K562 (cell line): ENCODE results near the gene SNAPC5. TPM values are rescaled to one million over a fixed set of nuclear protein-coding genes. Genes with fewer than 3 reads are reported as not detected.

Source experiments
- ARNT ChIP-seq, 2 experiments: fragments of 450-650 bp; IDR thresholded peaks; 2 replicates each; pipeline ENCODE4 v1.6.1; 2016; ENCODE audit warnings: mild to moderate bottlenecking in 1 of 2
- BCOR ChIP-seq: fragments of 450-650 bp; IDR thresholded peaks from 2 replicates; pipeline ENCODE4 v1.6.1; 2016
- CBX8 ChIP-seq: fragments of 200-600 bp; sonication (generic); IDR thresholded peaks from 2 replicates; pipeline ENCODE4 v1.6.1; 2012; ENCODE audit warnings: borderline replicate concordance, mixed run types, low read depth, mild to moderate bottlenecking, moderate library complexity, mixed read lengths, low read length, control low read depth, inconsistent platforms; ENCODE audit not compliant: poor library complexity, severe bottlenecking; ENCODE audit errors: extremely low read depth
- CC2D1A ChIP-seq: fragments of 450-650 bp; IDR thresholded peaks from 2 replicates; pipeline ENCODE4 v1.6.1; 2017; ENCODE audit warnings: mild to moderate bottlenecking
- CREM ChIP-seq: IDR thresholded peaks from 2 replicates; pipeline ENCODE4 v1.6.1; 2014; ENCODE audit warnings: antibody characterized with exemption, low read depth
- ETV1 ChIP-seq: fragments of 450-650 bp; conservative IDR thresholded peaks from 2 replicates; pipeline ENCODE4 v1.6.1; 2016; ENCODE audit warnings: missing genetic modification characterization, control low read depth, low read depth, missing compliant biosample characterization
- FOSL1 ChIP-seq: fragments of 200-800 bp; sonication (Bioruptor generic); conservative IDR thresholded peaks from 2 replicates; pipeline ENCODE4 v1.6.1; 2016; ENCODE audit warnings: missing genetic modification characterization, missing compliant biosample characterization
- HMGXB4 ChIP-seq: sonication (generic); formaldehyde crosslinking; IDR thresholded peaks from 2 replicates; pipeline ENCODE4 v1.8.1; 2023; ENCODE audit warnings: mild to moderate bottlenecking, missing genetic modification reagents
- MCM5 ChIP-seq: fragments of 450-650 bp; IDR thresholded peaks from 2 replicates; pipeline ENCODE4 v1.6.1; 2016; ENCODE audit warnings: low read depth
- MLX ChIP-seq, 2 experiments: fragments of 450-650 bp in 1 of 2; sonication (generic) in 1 of 2; formaldehyde crosslinking; conservative IDR thresholded peaks; 2 replicates each; pipeline versions ENCODE4 v1.4.0 to v1.8.1; 2020 to 2022; ENCODE audit warnings: mild to moderate bottlenecking in 1 of 2, missing genetic modification reagents in 1 of 2
- MXI1 ChIP-seq: IDR thresholded peaks from 2 replicates; pipeline ENCODE4 v1.6.1; 2011; ENCODE audit warnings: low read depth, mild to moderate bottlenecking, improper control_type of control experiment, low read length
- NCOA1 ChIP-seq: fragments of 450-650 bp; IDR thresholded peaks from 2 replicates; pipeline ENCODE4 v1.6.1; 2016; ENCODE audit warnings: low read depth
- PHB2 ChIP-seq: fragments of 450-650 bp; IDR thresholded peaks from 2 replicates; pipeline ENCODE4 v1.6.1; 2017; ENCODE audit warnings: low read depth
- POLR2H ChIP-seq: IDR thresholded peaks from 2 replicates; pipeline ENCODE4 v1.6.1; 2016; ENCODE audit warnings: missing genetic modification characterization, low read depth, mild to moderate bottlenecking, control low read depth, missing compliant biosample characterization, moderate library complexity
- RAD51 ChIP-seq: fragments of 450-650 bp; IDR thresholded peaks from 2 replicates; pipeline ENCODE4 v1.7.1; 2016; ENCODE audit warnings: low read depth, mild to moderate bottlenecking, borderline replicate concordance
- SIRT6 ChIP-seq: IDR thresholded peaks from one replicate; pipeline ENCODE4 v1.6.1; 2012; ENCODE audit warnings: low read depth, mild to moderate bottlenecking, control low read depth, inconsistent platforms, low read length, moderate library complexity
- SMAD4 ChIP-seq: fragments of 250-450 bp; sonication (Bioruptor Pico); conservative IDR thresholded peaks from 2 replicates; pipeline ENCODE4 v1.8.0; 2021; ENCODE audit warnings: inconsistent platforms, mild to moderate bottlenecking, moderate library complexity
- SPI1 ChIP-seq: IDR thresholded peaks from 2 replicates; pipeline ENCODE4 v1.6.1; 2011; ENCODE audit warnings: low read depth, low read length, control low read depth, borderline replicate concordance
- U2AF1 ChIP-seq: fragments of 200-400 bp; formaldehyde crosslinking; optimal IDR thresholded peaks from 2 replicates; pipeline ENCODE3; 2017; ENCODE audit warnings: mild to moderate bottlenecking, low read depth, low read length, moderate library complexity
- ZBTB17 ChIP-seq: fragments of 450-650 bp; formaldehyde crosslinking; IDR thresholded peaks from 2 replicates; pipeline ENCODE4 v1.4.0; 2020; ENCODE audit warnings: mild to moderate bottlenecking
- ZBTB7A ChIP-seq: IDR thresholded peaks from 2 replicates; pipeline ENCODE4 v1.6.1; 2011; ENCODE audit warnings: low read depth, mild to moderate bottlenecking, low read length, moderate library complexity, borderline replicate concordance; ENCODE audit not compliant: control insufficient read depth
- ZNF263 ChIP-seq: sonication (generic); formaldehyde crosslinking; IDR thresholded peaks from 2 replicates; pipeline ENCODE4 v1.8.0; 2022; ENCODE audit warnings: mild to moderate bottlenecking, missing genetic modification reagents, borderline replicate concordance
- ZNF445 ChIP-seq: fragments of 250-450 bp; sonication (Bioruptor Pico); IDR thresholded peaks from 2 replicates; pipeline ENCODE4 v1.4.0; 2020; ENCODE audit warnings: low read depth, mild to moderate bottlenecking, moderate library complexity
- polyA plus RNA-seq, 8 experiments: library from polyadenylated mRNA; depleted of rRNA in 4 of 8; stranded (reverse) in 5 of 8; unstranded in 3 of 8; fragments of >200 nt; fragmentation: Nextera tagmentation in 2 of 8; fragmentation: Illumina TruSeq in 1 of 8; extraction: Ambion mirVana in 2 of 8; extraction: Trizol in 1 of 8; gene quantifications; 2 replicates each; pipeline versions ENCODE4 v1.2.1 to v1.2.3, GENCODE V29; 2011 to 2014; ENCODE audit warnings: inconsistent platforms in 1 of 8, missing spikeins in 1 of 8
- total RNA-seq, 7 experiments: library from RNA; depleted of rRNA in 6 of 7; stranded (reverse); fragments of >200 nt in 6 of 7; fragmentation: Illumina TruSeq in 2 of 7; extraction: Trizol in 2 of 7; gene quantifications; 2 replicates each; pipeline versions ENCODE4 v1.2.1 to v1.2.3, GENCODE V29; 2011 to 2021; ENCODE audit warnings: low replicate concordance in 1 of 7

Gene SNAPC5
- total and polyA plus RNA-seq, 9 of the 15 experiments (the other 6 are each of a cell fraction or from before 2014, with no cell fraction given): 52.8 to 155 (median 96.5) TPM

GRCh38 chr15:66504563-66505429 is 7.2 kb upstream of the SNAPC5 start, which contains the start of the genes RPL4 and ZWILCH (continued):
- TF ChIP-seq CREM: peak; percentile 74; the same call in 1 of the 2 replicates
- TF ChIP-seq BCOR: peak; percentile 65
- peak; percentile 61; the same call in 1 of the 2 replicates for TF ChIP-seq CC2D1A
- 0 out of 2 replicates have a peak, but pooled peaks have one; percentile 21 for TF ChIP-seq ZBTB7A
- peak; percentile 45; the same call in 1 of the 2 replicates for TF ChIP-seq HMGXB4 (CRISPR knock-in tag)
- TF ChIP-seq FOSL1: peak; percentile 28; the same call in 1 of the 2 replicates
- TF ChIP-seq SPI1: peak; percentile 89
- peak in 1 of 2 experiments; percentile 69; a peak in 1 of 4 replicates for TF ChIP-seq MLX (CRISPR knock-in tag; conservative IDR thresholded peaks at IDR 0.05)
- 0 out of 2 replicates have a peak, but pooled peaks have one; percentile 31 for TF ChIP-seq PHB2
- TF ChIP-seq ZBTB17 (CRISPR knock-in tag): no peak
- TF ChIP-seq MXI1: no peak
- TF ChIP-seq ETV1 (tag): peak; percentile 72
- TF ChIP-seq ZNF445: no peak
- TF ChIP-seq MCM5: no peak
- TF ChIP-seq ZNF263 (CRISPR knock-in tag): peak; percentile 13; the same call in 1 of the 2 replicates
- no peak for TF ChIP-seq SIRT6
- TF ChIP-seq NCOA1: 0 out of 2 replicates have a peak, but pooled peaks have one; percentile 56
- TF ChIP-seq U2AF1: no peak
- peak; percentile 63; the same call in 1 of the 2 replicates for TF ChIP-seq RAD51
- no peak for TF ChIP-seq CBX8
- TF ChIP-seq ARNT (IDR thresholded peaks at IDR 0.05): peak; percentile 90 to 93; a peak in 3 of 4 replicates
- TF ChIP-seq SMAD4 (CRISPR knock-in tag): 0 out of 2 replicates have a peak, but pooled peaks have one; percentile 18
- TF ChIP-seq POLR2H (tag): peak; percentile 96
